NCI-H1436 treated with DMSO at 0.1 percent for 48 hours (cell line): Measurements from ENCODE around the gene SAP25.
"Not testable (repeated sequence)": the region's sequence is repeated elsewhere in the genome, so short reads cannot be mapped to it uniquely, and the experiment has no call there.

Source experiments
- DNase-seq: peaks from one replicate; lab custom pipeline; 2025; lab: John Stamatoyannopoulos, UW

Gene SAP25

DNA sequence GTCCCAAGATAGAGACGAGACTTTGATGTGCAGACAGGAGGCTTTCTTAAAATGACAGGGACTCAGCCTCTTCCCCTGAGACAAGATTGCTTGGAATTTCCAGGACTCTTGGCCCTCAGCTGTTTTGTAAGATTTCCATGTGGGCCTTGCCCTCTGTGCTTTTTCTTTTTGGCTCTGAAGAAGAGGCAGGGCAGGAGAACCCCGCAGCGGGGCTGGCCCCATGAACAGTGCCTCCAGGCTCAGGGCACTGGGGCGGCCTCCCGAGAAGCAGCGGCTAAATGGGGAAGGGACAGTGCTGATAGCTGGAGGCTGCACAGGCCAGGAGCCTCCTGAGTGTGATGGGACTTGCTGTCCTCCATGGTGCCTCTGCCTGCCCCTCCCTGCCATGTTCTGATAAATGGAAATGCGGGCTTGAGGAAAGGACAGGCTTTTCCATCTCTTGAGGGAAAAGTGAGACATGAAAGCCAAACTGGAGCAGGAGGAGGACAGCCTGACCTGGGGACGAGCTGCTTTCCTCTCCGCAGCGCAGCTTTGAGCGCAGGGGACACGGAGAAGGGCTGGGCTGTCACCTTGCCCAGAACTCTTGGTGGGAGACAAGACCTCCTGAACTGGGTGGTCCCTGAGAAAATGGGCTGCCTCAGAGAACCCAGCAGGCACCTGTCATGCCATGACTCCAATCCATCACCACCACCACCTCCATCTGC, 12.1 kb downstream of the SAP25 start:
- DNase-seq: no peak

GRCh38 chr7:100559127-100559526, 14.6 kb downstream of the SAP25 start:
- DNase-seq: no peak

- DNase-seq: no peak
Observed at GRCh38 chr7:100556541-100556940, 17.2 kb downstream of the SAP25 start.

DNA sequence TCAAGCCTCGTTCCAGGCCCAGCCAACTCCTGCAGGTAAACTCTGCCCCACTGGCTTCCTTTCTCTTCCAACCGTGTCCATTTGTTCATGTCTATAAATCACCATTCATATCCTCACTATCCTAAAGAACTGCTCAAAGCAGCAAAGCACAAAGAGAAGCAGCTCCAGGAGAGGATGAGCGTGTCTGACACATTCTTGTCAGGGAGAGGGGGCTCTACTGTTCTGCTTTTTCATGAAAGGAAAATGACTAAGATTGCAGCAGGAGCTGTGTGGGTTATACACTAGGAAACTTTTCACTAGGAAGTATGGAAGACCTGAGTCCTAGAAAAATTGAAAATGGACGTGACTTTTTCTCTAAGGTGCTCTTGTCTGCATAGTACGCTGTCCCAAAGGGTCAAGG, 18.0 kb downstream of the SAP25 start:
- no peak for DNase-seq

DNA sequence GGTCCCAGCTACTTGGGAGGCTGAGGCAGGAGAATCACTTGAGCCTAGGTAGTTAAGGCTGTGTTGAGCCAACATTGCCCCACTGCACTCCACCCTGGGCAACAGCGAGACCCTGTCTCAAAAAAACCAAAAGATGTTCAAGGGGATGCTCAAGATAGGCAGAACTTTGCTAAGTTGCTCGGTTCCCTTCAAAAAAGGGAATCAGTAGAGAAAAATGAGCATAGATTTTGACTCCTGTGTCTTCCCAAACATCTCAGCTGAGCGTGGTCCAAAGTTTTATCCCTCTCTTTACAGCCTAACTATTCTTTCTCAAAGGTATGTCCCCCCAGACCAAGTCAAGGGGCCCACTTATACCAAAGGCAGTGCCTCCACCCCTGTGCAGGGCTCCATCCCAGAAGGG, 20.7 kb downstream of the SAP25 start:
- no peak for DNase-seq

GRCh38 chr7:100552532-100552931, 21.2 kb downstream of the SAP25 start:
- DNase-seq: no peak

GRCh38 chr7:100548446-100548845, 25.3 kb downstream of the SAP25 start:
- DNase-seq: not testable (repeated sequence)

- DNase-seq: no peak
Observed at GRCh38 chr7:100547872-100548271, 25.8 kb downstream of the SAP25 start.

GRCh38 chr7:100546926-100547800, 26.5 kb downstream of the SAP25 start:
- no peak for DNase-seq

DNA sequence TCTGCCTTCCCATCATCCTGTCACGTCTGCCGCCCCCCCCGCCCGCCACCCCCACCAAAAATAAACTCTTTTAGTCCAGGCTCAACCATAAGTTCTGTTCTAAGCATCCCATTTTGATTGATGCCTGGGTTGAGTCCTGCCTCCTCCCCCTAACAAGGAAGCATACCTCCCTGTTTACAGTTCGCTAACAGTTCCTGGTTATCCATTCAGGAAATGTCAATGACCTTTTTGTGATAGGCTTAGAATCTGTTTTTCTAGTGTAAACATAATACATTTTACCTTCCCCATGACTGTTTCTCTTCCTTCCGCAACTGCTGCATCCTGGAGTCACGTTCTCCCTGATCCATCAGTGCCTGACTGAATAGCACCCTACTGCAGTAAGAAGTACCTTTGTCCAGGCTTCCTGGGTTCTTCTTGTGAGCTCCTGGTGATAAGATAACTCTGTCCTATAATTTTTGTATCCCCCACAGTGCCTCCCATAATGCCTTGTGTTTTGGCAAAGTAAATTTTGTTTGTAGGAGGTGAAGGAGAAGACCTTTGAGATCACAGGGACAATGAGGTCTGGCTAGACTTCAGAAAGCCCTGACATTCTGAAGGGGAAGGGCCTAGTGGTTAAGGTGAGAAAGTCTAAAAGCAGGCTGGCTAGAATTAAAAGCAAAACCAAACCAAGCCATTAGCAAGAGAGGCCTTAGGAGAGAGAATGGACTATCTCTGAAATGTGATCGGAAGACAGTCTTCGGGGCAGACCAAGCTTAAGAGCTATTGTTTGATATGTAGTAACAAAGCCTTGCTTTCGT, 27.4 kb downstream of the SAP25 start:
- no peak for DNase-seq

- no peak for DNase-seq
Observed at GRCh38 chr7:100545360-100546128, 28.2 kb downstream of the SAP25 start.

DNA sequence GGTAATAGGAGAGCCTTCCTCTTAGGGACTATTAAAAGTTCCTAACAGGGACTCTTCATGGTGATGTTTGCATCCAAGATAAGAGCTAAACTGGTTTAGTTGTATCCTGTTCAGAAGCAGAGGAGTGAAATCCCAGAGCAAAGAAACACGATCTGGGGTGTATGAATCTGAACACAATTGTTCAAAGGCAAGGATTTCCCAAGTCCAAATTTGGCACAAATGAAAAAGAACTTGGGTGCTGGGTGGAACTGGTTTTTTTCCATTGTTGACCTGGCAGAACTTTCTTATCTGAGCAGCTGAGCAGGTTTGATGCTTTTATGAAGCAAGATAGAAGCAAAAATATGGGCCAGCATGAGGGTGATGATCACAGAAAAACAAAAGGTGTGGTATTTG, 28.7 kb downstream of the SAP25 start:
- DNase-seq: no peak

GRCh38 chr7:100544386-100544785, 29.3 kb downstream of the SAP25 start:
- no peak for DNase-seq

DNA sequence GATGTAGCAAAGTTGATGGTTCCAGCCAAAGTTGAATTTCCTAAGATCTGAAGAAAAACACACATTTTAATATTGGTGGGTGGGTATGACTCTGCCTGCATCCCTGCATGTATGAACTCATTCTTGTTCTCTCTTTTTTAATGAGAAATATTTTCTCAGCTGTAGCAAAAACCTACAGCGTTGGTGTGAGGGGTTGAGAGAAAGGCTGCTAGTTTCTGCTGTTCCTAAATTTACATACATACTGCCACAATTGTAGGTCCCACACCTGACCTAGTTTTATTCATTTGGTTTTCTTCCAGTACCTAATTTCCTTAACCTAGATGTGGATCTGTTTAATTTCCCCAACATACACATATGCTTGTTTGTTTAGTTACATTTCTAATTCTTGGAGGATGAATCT, 30.1 kb downstream of the SAP25 start:
- DNase-seq: no peak

GRCh38 chr7:100541309-100541708, 32.4 kb downstream of the SAP25 start:
- DNase-seq: not testable (repeated sequence)

DNA sequence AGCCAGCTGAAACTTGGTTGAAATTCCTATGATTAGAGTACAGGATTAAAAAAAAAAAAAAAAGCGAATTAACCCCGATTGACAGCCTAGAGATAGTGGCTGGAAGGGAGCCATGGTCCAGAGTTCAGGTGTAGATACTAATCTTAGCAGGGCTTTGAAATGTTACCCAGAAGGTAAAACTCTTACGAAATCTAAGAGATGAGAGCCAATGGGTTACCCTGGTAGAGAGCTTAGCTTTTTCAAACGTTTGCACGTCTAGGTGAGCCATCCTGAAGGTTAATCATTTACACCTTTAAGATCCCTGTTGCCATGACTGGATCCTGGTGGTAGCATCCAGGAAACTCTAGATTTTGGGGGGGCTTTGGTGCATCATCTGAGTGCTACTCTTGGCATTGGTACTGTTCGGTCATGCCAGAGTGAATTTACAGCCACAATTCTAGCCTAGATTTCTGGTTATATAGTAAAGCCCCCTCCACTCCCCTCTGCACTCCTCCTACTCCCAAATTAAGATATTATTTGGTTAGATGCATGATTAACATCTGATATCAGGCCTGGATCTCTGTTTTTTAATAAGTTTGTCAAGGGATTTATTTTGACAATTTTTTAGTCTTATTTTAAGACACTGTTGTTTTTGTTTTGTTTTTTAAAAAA, 33.5 kb downstream of the SAP25 start:
- no peak for DNase-seq

DNA sequence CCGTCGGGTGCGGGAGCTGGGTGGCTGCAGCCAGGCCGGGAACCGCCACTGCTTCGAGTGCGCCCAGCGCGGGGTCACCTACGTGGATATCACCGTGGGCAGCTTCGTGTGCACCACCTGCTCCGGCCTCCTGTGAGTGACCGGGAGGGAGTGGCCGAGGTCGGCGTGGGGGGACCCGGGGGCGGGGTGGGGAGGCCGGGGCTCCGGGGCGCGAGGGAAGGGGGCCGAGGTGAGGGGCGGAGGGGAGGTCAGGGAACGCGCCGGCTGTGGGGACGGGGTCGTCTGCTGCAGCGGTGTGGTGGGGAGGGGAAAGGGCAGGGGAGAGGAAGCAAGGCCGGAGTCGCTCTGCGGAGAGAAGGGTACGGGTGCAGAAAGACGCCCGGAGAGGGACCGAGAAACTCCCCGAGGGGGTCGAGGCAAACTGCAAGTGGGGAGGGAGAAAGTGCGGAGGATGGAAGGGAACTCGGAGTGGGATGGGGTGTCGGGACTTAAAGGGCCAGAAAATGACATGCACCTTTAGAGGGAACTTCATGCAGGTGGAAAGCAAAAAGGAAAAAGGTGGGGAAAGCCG, 34.2 kb downstream of the SAP25 start:
- no peak for DNase-seq

- peak; percentile 97 for DNase-seq
Observed at GRCh38 chr7:100538654-100539435, 34.9 kb downstream of the SAP25 start, which contains the start of gene AGFG2. Gene AGFG2, plus strand, starts transcription at chr7:100539203. Its CDS starts 144 bp downstream, at chr7:100539347.

DNA sequence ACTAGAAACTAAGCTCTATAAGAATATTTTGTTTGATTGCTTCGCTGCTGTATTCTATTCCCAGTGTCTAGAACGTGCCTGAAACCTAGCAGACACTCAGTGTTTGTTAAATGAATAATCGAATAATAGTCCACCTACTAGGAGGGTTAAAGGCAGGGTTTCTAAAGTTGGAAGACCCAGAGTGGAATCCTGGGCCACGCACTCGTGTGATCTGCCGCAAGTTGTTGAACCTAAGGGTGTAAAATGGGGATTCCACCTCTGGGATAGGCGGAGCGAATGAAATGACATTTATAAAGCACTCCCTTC, 35.4 kb downstream of the SAP25 start:
- no peak for DNase-seq

DNA sequence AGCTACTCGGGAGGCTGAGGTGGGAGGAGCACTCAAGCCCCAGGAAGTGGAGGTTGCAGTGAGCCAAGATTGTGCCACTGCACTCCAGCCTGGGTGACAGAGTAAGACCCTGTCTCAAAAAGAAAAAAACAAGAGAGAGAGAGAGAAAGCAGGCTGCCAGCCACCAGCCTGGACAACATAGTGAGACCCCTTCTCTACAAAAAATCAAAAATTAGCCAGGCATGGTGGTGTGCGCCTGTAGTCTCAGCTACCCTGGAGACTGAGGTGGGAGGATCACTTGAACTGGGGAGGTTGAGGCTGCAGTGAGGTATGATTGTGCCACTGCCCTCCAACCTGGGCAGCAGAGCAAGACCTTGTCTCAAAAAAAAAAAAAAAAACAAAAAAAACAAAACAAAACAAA, 37.0 kb downstream of the SAP25 start:
- DNase-seq: not testable (repeated sequence)
